MG63 (cell line): ENCODE data around the gene DPF1. TPM values are rescaled to one million over a fixed set of nuclear protein-coding genes. Genes with fewer than 3 reads are reported as not detected.
"Not testable (repeated sequence)": the region's sequence is repeated elsewhere in the genome, so short reads cannot be mapped to it uniquely, and the experiment has no call there.

Experiments used
- DNase-seq: peaks from one replicate; pipeline ENCODE4 v3.0.0-alpha.2; 2020
- H3K27me3 ChIP-seq: fragments of 250-450 bp; sonication (Bioruptor Pico); 2 replicates; pipeline ENCODE4 v1.5.1; 2020; ENCODE audit warnings: mild to moderate bottlenecking, moderate library complexity
- H3K36me3 ChIP-seq: fragments of 250-450 bp; sonication (Bioruptor Pico); 2 replicates; pipeline ENCODE4 v1.5.1; 2020; ENCODE audit warnings: mild to moderate bottlenecking, moderate library complexity
- H3K4me3 ChIP-seq: fragments of 250-450 bp; sonication (Bioruptor Pico); 2 replicates; pipeline ENCODE4 v1.5.1; 2020; ENCODE audit warnings: mild to moderate bottlenecking, moderate library complexity
- H3K9me3 ChIP-seq: fragments of 250-450 bp; sonication (Bioruptor Pico); 2 replicates; pipeline ENCODE4 v1.5.1; 2020; ENCODE audit warnings: mild to moderate bottlenecking, moderate library complexity
- total RNA-seq: library from RNA; depleted of rRNA; stranded (reverse); fragments of >200 nt; shearing (Covaris generic); gene quantifications from 2 replicates; pipeline ENCODE4 v1.2.3, GENCODE V29; 2014; ENCODE audit warnings: low replicate concordance

DPF1 gene
- total RNA-seq, 1 experiment from 2014 or later = 6.9 TPM

- DNase-seq = peak; percentile 66
- Histone ChIP-seq H3K4me3 (no peak overlapping the region), H3K27me3 (no peaks in the 10 kb centered on the region), H3K9me3 (no peaks in the 10 kb centered on the region), H3K36me3 (no peaks in the 10 kb centered on the region)
Measured at GRCh38 chr19:38252941-38253691, 29.1 kb upstream of the DPF1 start.

GRCh38 chr19:38252385-38252784 is 28.4 kb upstream of the DPF1 start:
- no peaks in the 10 kb centered on the region for H3K9me3 ChIP-seq
- no peaks in the 10 kb centered on the region for H3K27me3 ChIP-seq
- H3K36me3 ChIP-seq = no peaks in the 10 kb centered on the region
- no peak overlapping the region for H3K4me3 ChIP-seq
- no peak for DNase-seq

- H3K9me3 ChIP-seq = no peaks in the 10 kb centered on the region
- no peak overlapping the region for H3K4me3 ChIP-seq
- no peaks in the 10 kb centered on the region for H3K27me3 ChIP-seq
- no peaks in the 10 kb centered on the region for H3K36me3 ChIP-seq
- DNase-seq = no peak
Measured at GRCh38 chr19:38251564-38252051, 27.6 kb upstream of the DPF1 start.

GRCh38 chr19:38250821-38251563 is 27.0 kb upstream of the DPF1 start:
- Histone ChIP-seq H3K36me3 (no peaks in the 10 kb centered on the region), H3K9me3 (no peaks in the 10 kb centered on the region), H3K4me3 (no peak overlapping the region), H3K27me3 (no peaks in the 10 kb centered on the region)
- DNase-seq = no peak

GRCh38 chr19:38250428-38250820 is 26.4 kb upstream of the DPF1 start:
- no peak overlapping the region for H3K4me3 ChIP-seq
- no peaks in the 10 kb centered on the region for H3K36me3 ChIP-seq
- no peaks in the 10 kb centered on the region for H3K9me3 ChIP-seq
- H3K27me3 ChIP-seq = no peaks in the 10 kb centered on the region
- DNase-seq = no peak

- H3K4me3 ChIP-seq = no peak overlapping the region
- no peaks in the 10 kb centered on the region for H3K36me3 ChIP-seq
- no peaks in the 10 kb centered on the region for H3K27me3 ChIP-seq
- H3K9me3 ChIP-seq = no peaks in the 10 kb centered on the region
- no peak for DNase-seq
Measured at GRCh38 chr19:38248421-38248820, 24.4 kb upstream of the DPF1 start.

- Histone ChIP-seq H3K9me3 (no peaks in the 10 kb centered on the region), H3K27me3 (no peaks in the 10 kb centered on the region), H3K36me3 (no peaks in the 10 kb centered on the region), H3K4me3 (no peak overlapping the region)
- peak; percentile 39 for DNase-seq
Measured at GRCh38 chr19:38247734-38248268, 23.8 kb upstream of the DPF1 start.

- H3K27me3 ChIP-seq = no peaks in the 10 kb centered on the region
- DNase-seq = no peak
Measured at GRCh38 chr19:38247126-38247525, 23.1 kb upstream of the DPF1 start.

GRCh38 chr19:38245826-38246498 is 21.9 kb upstream of the DPF1 start:
- no peak for DNase-seq
- Histone ChIP-seq H3K4me3 (no peak overlapping the region), H3K9me3 (no peaks in the 10 kb centered on the region), H3K36me3 (no peaks in the 10 kb centered on the region), H3K27me3 (no peaks in the 10 kb centered on the region)

More at GRCh38 chr19:38247126-38247525, 23.1 kb upstream of the DPF1 start:
- Histone ChIP-seq H3K9me3 (no peaks in the 10 kb centered on the region), H3K4me3 (no peak overlapping the region), H3K36me3 (no peaks in the 10 kb centered on the region)

- H3K9me3 ChIP-seq = no peaks in the 10 kb centered on the region
- no peaks in the 10 kb centered on the region for H3K36me3 ChIP-seq
- DNase-seq = no peak
- H3K27me3 ChIP-seq = no peaks in the 10 kb centered on the region
- H3K4me3 ChIP-seq = peak overlapping the region; percentile 39
Measured at GRCh38 chr19:38243279-38243673, 19.3 kb upstream of the DPF1 start.

GRCh38 chr19:38239816-38240215 is 15.8 kb upstream of the DPF1 start:
- no peaks in the 10 kb centered on the region for H3K36me3 ChIP-seq
- DNase-seq = no peak
- no peak overlapping the region for H3K4me3 ChIP-seq
- H3K9me3 ChIP-seq = no peaks in the 10 kb centered on the region
- no peaks in the 10 kb centered on the region for H3K27me3 ChIP-seq

GRCh38 chr19:38234615-38235014 is 10.6 kb upstream of the DPF1 start:
- H3K4me3 ChIP-seq = no peak overlapping the region
- H3K9me3 ChIP-seq = no peaks in the 10 kb centered on the region
- H3K27me3 ChIP-seq = peaks cover 9% of the 10 kb centered on the region; the same call in 1 of the 2 replicates
- no peaks in the 10 kb centered on the region for H3K36me3 ChIP-seq
- DNase-seq = no peak

GRCh38 chr19:38233740-38234251 is 9.8 kb upstream of the DPF1 start:
- no peak overlapping the region for H3K4me3 ChIP-seq
- no peaks in the 10 kb centered on the region for H3K9me3 ChIP-seq
- peaks cover 13% of the 10 kb centered on the region; the same call in 1 of the 2 replicates for H3K27me3 ChIP-seq
- no peaks in the 10 kb centered on the region for H3K36me3 ChIP-seq
- DNase-seq = peak; percentile 64

GRCh38 chr19:38231918-38232317 is 7.9 kb upstream of the DPF1 start:
- Histone ChIP-seq H3K36me3 (no peaks in the 10 kb centered on the region), H3K4me3 (no peak overlapping the region), H3K9me3 (no peaks in the 10 kb centered on the region), H3K27me3 (peaks cover 14% of the 10 kb centered on the region; the same call in 1 of the 2 replicates)
- no peak for DNase-seq

GRCh38 chr19:38230506-38231133 is 6.6 kb upstream of the DPF1 start:
- not testable (repeated sequence) for DNase-seq, H3K36me3 ChIP-seq, H3K4me3 ChIP-seq, H3K9me3 ChIP-seq
- peaks cover 14% of the 10 kb centered on the region; the same call in 1 of the 2 replicates for H3K27me3 ChIP-seq

GRCh38 chr19:38229585-38230073 is 5.6 kb upstream of the DPF1 start:
- no peak overlapping the region; the same call in 1 of the 2 replicates for H3K4me3 ChIP-seq
- H3K27me3 ChIP-seq = peaks cover 14% of the 10 kb centered on the region; the same call in 1 of the 2 replicates
- peak; percentile 88 for DNase-seq
- no peaks in the 10 kb centered on the region for H3K36me3 ChIP-seq
- no peaks in the 10 kb centered on the region for H3K9me3 ChIP-seq
